Vagina (tissue), 2 donors: Measurements from ENCODE around the gene LCK. TPM values are rescaled to one million over a fixed set of nuclear protein-coding genes. Genes with fewer than 3 reads are reported as not detected.

Experiments used
- DNase-seq, 2 donors: peaks; one replicate each; pipeline ENCODE4 v3.0.0-alpha.2; 2017; ENCODE audit errors: extremely low spot score in 2 of 2
- H3K27ac ChIP-seq: fragments of 200-600 bp; sonication (generic); one replicate; pipeline ENCODE4 v1.5.1; 2019
- H3K27me3 ChIP-seq: fragments of 200-600 bp; sonication (generic); one replicate; pipeline ENCODE4 v1.5.1; 2019
- H3K36me3 ChIP-seq, 2 donors: fragments of 200-600 bp; sonication (generic); one replicate each; pipeline ENCODE4 v1.5.1; 2017 to 2019
- H3K4me1 ChIP-seq: fragments of 200-600 bp; sonication (generic); one replicate; pipeline ENCODE4 v1.5.1; 2019
- H3K4me3 ChIP-seq, 2 donors: fragments of 200-600 bp; sonication (generic); 1 replicate in 1 of 2; 2 replicates in 1 of 2; pipeline ENCODE4 v1.5.1; 2016 to 2019
- H3K9me3 ChIP-seq: fragments of 200-600 bp; sonication (generic); one replicate; pipeline ENCODE4 v1.5.1; 2019
- POLR2A ChIP-seq, 2 donors: fragments of 450-650 bp; IDR thresholded peaks; one replicate each; pipeline ENCODE4 v1.6.1; 2017; ENCODE audit warnings: antibody characterized with exemption in 2 of 2, mild to moderate bottlenecking in 2 of 2, moderate library complexity in 2 of 2
- POLR2AphosphoS5 ChIP-seq, 2 donors: sonication (generic); formaldehyde crosslinking; IDR thresholded peaks; one replicate each; pipeline ENCODE4 v1.9.0; 2017; ENCODE audit warnings: antibody characterized with exemption in 2 of 2, mild to moderate bottlenecking in 2 of 2, low read depth in 1 of 2; ENCODE audit not compliant: insufficient read depth in 1 of 2
- intact Hi-C: fragments of 100-400 bp; cut with DNase I; formaldehyde crosslinking; loops from one replicate; pipeline ENCODE4 v1.15.1; 2023
- total RNA-seq: library from RNA; depleted of rRNA; stranded (reverse); fragments of >200 nt; gene quantifications from one replicate; pipeline ENCODE4 v1.2.3, GENCODE V29; 2016
- TF ChIP-seq, protein P1 (sequence below), 3 experiments: fragments of 450-650 bp in 2 of 3; fragments of 200-600 bp in 1 of 3; sonication (generic) in 1 of 3; IDR thresholded peaks; one replicate each; pipeline ENCODE4 v1.5.1; 2017 to 2019; ENCODE audit warnings: antibody characterized with exemption in 3 of 3, mild to moderate bottlenecking in 2 of 3, moderate library complexity in 2 of 3

The LCK gene
- total RNA-seq, 1 donor from 2014 or later, result 6.4 TPM

DNA sequence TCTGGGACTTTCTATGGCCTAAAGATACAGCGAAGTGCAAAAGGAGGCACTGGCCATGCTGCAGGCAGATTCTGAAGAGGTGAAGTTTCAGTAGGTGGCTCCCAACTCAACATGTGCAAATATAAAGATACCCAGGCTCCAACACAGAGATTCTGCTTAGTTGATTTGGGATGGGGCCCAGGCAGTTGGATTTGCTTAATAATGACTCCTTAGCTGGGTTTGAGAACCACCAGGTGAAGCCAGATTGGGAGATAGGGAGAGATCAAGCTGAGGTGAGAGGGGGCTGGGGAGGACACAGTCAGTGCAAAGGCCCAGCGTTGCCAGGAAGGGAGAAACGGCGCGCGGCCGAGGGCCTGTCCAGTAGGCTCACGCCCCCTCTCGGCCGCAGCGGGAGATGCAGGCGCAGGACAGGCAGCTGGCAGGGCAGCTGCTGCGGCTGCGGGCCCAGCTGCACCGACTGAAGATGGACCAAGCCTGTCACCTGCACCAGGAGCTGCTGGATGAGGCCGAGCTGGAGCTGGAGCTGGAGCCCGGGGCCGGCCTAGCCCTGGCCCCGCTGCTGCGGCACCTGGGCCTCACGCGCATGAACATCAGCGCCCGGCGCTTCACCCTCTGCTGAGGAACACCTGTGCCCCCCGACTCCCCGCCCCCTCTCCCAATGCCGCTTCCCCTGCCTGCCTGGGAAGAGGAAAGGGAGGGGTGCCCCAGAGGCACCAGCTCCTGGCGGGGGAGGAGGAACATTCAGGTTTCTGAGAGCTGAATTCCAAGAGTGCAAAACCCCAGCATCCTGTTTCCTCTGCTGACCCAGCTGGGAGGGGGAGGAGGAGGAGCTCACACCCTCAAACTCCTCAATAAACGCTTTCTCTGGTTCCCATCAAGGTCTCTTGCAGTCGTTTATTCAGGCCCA is 2.8 kb upstream of the LCK start:
- intact Hi-C loops, result no loop called here
- peak in 1 of 2 donors; percentile 62 for TF ChIP-seq POLR2AphosphoS5 (IDR thresholded peaks at IDR 0.05; ENCODE audit: insufficient read depth in 1 of 2, low read depth in 1 of 2)
- no peak for TF ChIP-seq POLR2A (IDR thresholded peaks at IDR 0.05)
- TF ChIP-seq, protein P1, sequence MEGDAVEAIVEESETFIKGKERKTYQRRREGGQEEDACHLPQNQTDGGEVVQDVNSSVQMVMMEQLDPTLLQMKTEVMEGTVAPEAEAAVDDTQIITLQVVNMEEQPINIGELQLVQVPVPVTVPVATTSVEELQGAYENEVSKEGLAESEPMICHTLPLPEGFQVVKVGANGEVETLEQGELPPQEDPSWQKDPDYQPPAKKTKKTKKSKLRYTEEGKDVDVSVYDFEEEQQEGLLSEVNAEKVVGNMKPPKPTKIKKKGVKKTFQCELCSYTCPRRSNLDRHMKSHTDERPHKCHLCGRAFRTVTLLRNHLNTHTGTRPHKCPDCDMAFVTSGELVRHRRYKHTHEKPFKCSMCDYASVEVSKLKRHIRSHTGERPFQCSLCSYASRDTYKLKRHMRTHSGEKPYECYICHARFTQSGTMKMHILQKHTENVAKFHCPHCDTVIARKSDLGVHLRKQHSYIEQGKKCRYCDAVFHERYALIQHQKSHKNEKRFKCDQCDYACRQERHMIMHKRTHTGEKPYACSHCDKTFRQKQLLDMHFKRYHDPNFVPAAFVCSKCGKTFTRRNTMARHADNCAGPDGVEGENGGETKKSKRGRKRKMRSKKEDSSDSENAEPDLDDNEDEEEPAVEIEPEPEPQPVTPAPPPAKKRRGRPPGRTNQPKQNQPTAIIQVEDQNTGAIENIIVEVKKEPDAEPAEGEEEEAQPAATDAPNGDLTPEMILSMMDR (IDR thresholded peaks at IDR 0.05), result peak; percentile 56 to 62 (median 62)
- DNase-seq, result no peak
- peak overlapping the region; percentile 43 for H3K27ac ChIP-seq
- H3K4me3 ChIP-seq, result peak overlapping the region in 1 of 2 donors; percentile 1
- peaks cover 33% of the 10 kb centered on the region for H3K4me1 ChIP-seq
- H3K36me3 ChIP-seq, result no peaks in the 10 kb centered on the region
- H3K9me3 ChIP-seq, result no peaks in the 10 kb centered on the region
- no peaks in the 10 kb centered on the region for H3K27me3 ChIP-seq

DNA sequence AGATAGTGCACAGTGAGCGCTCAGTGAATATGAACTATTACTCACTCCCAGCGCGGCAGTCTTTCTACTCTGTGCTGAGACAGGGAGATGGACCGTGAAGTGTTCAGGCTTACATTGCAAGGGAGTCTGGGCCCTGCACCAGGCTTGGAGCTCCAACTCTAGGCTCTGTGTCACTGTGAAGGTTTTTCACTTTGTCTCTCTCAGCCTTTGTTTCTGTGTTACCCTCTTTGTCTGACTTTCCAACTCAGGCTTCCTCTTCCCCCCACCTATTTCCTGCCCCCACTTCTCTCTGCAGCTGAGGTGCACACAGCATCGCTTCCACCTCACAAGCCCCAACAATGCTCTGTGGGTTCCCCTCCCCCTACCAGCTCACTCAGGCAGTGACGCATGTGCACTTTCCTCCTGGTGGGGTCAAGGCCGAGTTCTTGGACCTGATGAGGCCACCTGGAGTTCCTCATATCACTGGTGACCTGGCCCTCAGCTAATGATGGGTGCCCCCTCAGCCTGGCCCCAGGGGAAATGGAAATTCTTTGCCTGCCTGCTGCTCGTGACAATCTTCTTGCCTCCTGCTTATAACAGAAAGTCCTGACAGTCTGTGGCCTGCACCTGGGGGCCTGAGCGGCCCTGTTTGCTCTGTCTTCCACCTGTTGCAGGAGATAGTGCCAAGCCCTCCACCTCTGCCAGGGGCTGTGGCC is 1.1 kb upstream of the LCK start:
- H3K27ac ChIP-seq, result peak overlapping the region; percentile 55
- H3K4me1 ChIP-seq, result peaks cover 30% of the 10 kb centered on the region
- no peaks in the 10 kb centered on the region for H3K36me3 ChIP-seq
- H3K4me3 ChIP-seq, result no peak overlapping the region
- intact Hi-C loops, result no loop called here
- no peaks in the 10 kb centered on the region for H3K9me3 ChIP-seq
- no peaks in the 10 kb centered on the region for H3K27me3 ChIP-seq
- DNase-seq, result no peak
- TF ChIP-seq POLR2A (IDR thresholded peaks at IDR 0.05), result no peak
- TF ChIP-seq POLR2AphosphoS5 (IDR thresholded peaks at IDR 0.05; ENCODE audit: insufficient read depth in 1 of 2, low read depth in 1 of 2), result peak; percentile 50 to 58
- TF ChIP-seq, protein P1 (IDR thresholded peaks at IDR 0.05), result no peak

DNA sequence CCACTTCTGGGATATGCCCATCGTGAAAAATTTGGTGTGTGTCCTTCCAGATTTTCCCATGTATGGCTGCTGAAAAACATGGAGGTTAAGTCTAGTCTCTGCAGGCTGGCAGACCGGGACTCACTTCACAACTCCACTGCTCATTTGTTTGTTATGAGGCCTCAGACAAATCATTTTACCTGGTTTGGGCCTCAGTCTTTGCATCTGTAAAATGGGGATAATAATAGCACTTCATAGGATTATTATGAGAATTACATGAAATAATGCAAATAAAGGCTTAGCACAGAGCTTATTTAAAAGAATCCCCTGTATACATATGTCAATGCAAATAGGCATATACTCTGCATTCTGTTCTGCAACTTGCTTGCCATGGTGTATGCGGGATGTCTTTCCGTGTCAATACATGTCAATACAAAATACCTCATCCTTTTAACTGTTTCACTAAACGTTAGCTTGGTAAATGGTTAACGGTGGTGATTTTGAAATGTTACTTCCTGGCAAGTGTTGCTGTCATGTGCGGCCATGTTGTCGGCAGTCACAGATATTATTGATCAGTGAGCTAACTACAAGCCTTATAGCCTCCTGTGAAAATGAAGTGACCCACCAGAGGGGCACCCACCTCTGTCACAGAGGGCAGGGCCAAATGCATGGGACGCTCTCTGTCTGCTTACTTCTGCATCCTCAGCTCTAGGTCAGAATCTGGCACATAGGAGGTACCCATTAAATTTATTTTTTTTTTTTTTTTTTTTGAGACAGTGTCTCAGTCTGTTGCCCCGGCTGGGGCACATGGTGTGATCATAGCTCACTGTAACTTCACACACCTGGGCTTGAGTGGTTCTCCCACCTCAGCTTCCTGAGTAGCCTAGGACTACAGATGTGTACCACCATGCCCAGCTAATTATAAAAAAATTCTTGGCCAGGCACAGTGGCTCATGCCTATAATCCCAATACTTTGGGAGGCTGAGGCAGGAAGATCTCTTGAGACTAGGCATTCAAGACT is 4.3 kb downstream of the LCK start:
- no peaks in the 10 kb centered on the region for H3K4me1 ChIP-seq
- no peak overlapping the region for H3K4me3 ChIP-seq
- no peaks in the 10 kb centered on the region for H3K9me3 ChIP-seq
- no peak overlapping the region for H3K27ac ChIP-seq
- DNase-seq, result no peak
- H3K36me3 ChIP-seq, result no peaks in the 10 kb centered on the region
- TF ChIP-seq, protein P1 (IDR thresholded peaks at IDR 0.05), result no peak
- H3K27me3 ChIP-seq, result no peaks in the 10 kb centered on the region
- intact Hi-C loops, result no loop called here

DNA sequence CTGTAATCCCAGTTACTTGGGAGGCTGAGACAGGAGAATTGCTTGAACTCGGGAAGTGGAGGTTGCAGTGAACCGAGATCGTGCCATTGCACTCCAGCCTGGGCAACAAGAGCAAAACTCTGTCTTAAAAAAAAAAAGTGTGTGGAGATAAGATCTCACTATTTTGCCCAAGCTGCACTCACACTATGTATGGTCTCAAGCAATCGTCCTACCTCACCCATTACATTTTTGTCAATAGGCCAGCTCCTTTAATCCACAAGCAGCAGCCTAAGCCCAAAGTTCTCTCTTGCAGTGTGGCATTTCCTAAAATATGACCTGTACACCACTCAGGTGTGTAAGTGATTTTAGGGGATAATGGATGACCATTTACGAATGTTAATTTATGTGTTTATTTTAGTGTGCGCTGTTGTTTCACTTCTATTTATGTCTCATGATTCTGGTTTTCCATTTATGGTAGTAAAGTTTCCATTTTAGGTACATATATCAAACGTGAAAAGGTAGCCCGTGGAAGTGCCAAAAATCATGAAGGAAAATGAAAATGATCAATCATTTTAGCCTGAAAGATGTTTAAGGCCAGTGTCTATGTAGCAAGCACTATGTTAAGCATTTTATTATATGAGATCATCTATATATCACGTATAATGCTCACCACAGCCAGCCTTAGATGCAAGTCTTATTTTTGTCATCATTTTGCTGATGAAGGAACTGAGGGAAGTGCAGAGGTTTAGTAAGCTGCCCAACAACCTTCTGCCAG is 5.6 kb downstream of the LCK start:
- H3K4me1 ChIP-seq, result no peaks in the 10 kb centered on the region
- H3K27ac ChIP-seq, result no peak overlapping the region
- TF ChIP-seq, protein P1 (IDR thresholded peaks at IDR 0.05), result no peak
- no peak for TF ChIP-seq POLR2AphosphoS5 (IDR thresholded peaks at IDR 0.05; ENCODE audit: insufficient read depth in 1 of 2, low read depth in 1 of 2)
- TF ChIP-seq POLR2A (IDR thresholded peaks at IDR 0.05), result no peak
- H3K36me3 ChIP-seq, result no peaks in the 10 kb centered on the region
- no peaks in the 10 kb centered on the region for H3K9me3 ChIP-seq
- no peak for DNase-seq
- H3K4me3 ChIP-seq, result no peak overlapping the region
- intact Hi-C loops, result no loop called here
- no peaks in the 10 kb centered on the region for H3K27me3 ChIP-seq
